Parathyroid adenoma (tissue), 2 donors: Measurements from ENCODE around the gene LSM7.

ENCODE experiments used
- H2AFZ ChIP-seq: fragments of 300-600 bp; sonication (generic); one replicate; pipeline ENCODE4 v1.7.0; 2017; ENCODE audit warnings: antibody characterized with exemption, mild to moderate bottlenecking
- H3K27ac ChIP-seq: fragments of 300-600 bp; sonication (generic); one replicate; pipeline ENCODE4 v1.7.0; 2017
- H3K27me3 ChIP-seq: fragments of 300-600 bp; sonication (generic); one replicate; pipeline ENCODE4 v1.7.0; 2017; ENCODE audit warnings: low read length; ENCODE audit not compliant: control insufficient read depth, insufficient read depth
- H3K36me3 ChIP-seq: fragments of 300-600 bp; sonication (generic); one replicate; pipeline ENCODE4 v1.7.0; 2017; ENCODE audit warnings: low read length; ENCODE audit not compliant: control insufficient read depth, insufficient read depth
- H3K4me1 ChIP-seq: fragments of 300-600 bp; sonication (generic); one replicate; pipeline ENCODE4 v1.7.0; 2017; ENCODE audit warnings: control low read depth
- H3K4me2 ChIP-seq: fragments of 300-600 bp; sonication (generic); one replicate; pipeline ENCODE4 v1.7.0; 2017; ENCODE audit warnings: low read length
- H3K4me3 ChIP-seq: fragments of 300-600 bp; sonication (generic); one replicate; pipeline ENCODE4 v1.7.0; 2017; ENCODE audit warnings: low read depth, low read length
- H3K79me2 ChIP-seq: fragments of 300-600 bp; sonication (generic); one replicate; pipeline ENCODE4 v1.7.0; 2017; ENCODE audit warnings: control low read depth
- H3K9ac ChIP-seq: fragments of 300-600 bp; sonication (generic); one replicate; pipeline ENCODE4 v1.7.0; 2017; ENCODE audit warnings: mild to moderate bottlenecking
- H3K9me3 ChIP-seq: fragments of 300-600 bp; sonication (generic); one replicate; pipeline ENCODE4 v1.7.0; 2017; ENCODE audit warnings: low read length; ENCODE audit not compliant: control insufficient read depth
- TF ChIP-seq, protein P1 (sequence below): fragments of 300-600 bp; sonication (generic); IDR thresholded peaks from one replicate; pipeline ENCODE4 v1.7.0; 2017; ENCODE audit warnings: antibody characterized with exemption, mild to moderate bottlenecking
- donor health status: primary hyperparathyroidism.

The LSM7 gene

DNA sequence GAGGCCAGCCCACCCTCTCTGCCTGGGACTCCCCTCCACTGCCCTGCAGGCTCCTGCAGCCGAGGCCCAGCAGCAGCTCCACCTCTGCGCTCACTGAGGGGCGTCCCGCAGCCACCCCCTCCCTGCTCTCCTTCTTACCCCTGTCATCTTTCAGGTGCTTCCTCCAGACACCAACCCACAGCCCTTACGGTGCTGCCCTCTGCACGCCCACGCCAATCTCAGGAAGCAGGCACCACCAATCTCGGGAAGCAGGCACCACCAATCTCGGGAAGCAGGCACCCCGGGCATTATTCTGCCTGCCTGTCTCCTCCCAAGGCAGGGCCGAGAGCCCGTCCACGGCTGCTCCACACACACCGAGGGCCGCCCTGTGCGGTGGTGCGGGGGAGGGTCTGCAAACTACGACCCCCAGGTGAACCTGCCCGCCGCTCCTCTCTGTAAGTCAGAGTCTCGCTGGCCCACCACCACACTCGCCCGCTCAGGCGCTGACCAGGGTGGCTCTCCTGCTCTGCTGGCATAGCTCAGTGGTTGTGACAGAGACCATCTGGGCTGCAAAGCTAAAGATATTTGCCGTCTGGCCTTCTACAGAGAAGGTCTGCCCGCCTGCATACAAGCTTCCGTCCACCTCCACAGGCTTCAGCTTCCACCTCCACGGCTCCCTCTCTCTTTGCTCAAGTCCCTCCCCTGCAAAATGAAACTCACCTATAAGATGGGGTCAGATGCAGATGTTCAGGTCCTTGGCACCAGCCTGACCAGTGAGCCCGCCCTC, 2.9 kb downstream of the LSM7 start:
- Histone ChIP-seq H3K27me3 (no peaks in the 10 kb centered on the region), H3K4me3 (no peak overlapping the region)
- TF ChIP-seq, protein P1, sequence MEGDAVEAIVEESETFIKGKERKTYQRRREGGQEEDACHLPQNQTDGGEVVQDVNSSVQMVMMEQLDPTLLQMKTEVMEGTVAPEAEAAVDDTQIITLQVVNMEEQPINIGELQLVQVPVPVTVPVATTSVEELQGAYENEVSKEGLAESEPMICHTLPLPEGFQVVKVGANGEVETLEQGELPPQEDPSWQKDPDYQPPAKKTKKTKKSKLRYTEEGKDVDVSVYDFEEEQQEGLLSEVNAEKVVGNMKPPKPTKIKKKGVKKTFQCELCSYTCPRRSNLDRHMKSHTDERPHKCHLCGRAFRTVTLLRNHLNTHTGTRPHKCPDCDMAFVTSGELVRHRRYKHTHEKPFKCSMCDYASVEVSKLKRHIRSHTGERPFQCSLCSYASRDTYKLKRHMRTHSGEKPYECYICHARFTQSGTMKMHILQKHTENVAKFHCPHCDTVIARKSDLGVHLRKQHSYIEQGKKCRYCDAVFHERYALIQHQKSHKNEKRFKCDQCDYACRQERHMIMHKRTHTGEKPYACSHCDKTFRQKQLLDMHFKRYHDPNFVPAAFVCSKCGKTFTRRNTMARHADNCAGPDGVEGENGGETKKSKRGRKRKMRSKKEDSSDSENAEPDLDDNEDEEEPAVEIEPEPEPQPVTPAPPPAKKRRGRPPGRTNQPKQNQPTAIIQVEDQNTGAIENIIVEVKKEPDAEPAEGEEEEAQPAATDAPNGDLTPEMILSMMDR, result no peak

DNA sequence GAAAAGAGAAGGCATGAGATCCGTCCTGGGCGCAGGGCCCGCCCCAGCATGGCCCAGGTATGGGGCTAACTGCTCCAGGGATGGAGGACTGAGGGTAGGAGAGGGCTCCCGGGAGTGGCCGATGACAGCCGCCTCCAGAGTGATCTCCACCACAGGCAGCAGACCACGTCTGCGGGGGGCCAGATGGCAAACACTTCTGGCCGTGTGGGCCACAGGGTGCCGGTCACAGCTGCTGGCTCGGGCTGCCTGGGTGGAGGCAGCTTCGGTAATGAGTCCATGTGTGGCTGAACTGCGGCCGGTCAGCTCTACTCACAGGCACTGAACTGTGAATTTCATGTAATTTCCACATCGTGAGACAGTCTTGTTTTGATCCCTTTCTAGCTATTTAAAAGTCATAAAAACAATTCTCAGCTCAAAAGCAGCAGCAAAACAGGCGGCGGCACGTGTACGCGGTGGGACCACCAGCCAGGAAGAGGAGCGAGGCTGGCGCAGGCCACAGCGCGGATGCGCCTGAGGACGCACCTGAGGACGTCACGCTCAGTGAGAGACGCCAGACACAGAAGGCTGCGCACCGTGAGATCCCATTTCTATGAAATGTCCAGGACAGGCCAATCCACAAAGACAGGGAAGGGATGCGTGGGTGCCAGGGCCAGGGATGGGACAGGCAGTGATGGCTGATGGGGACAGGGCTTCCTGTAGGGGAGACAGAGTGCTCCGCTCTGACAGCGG, 4.0 kb downstream of the LSM7 start:
- no peak overlapping the region for H3K4me3 ChIP-seq
- no peak overlapping the region for H3K9ac ChIP-seq

More for the DNA sequence above, 2.9 kb downstream of the LSM7 start:
- no peaks in the 10 kb centered on the region for H3K36me3 ChIP-seq
- no peaks in the 10 kb centered on the region for H3K9me3 ChIP-seq
- no peak overlapping the region for H3K27ac ChIP-seq
- no peak overlapping the region for H3K9ac ChIP-seq
- peaks cover 22% of the 10 kb centered on the region for H3K79me2 ChIP-seq
- no peak overlapping the region for H3K4me2 ChIP-seq
- no peak overlapping the region for H2AFZ ChIP-seq
- H3K4me1 ChIP-seq, result peaks cover 16% of the 10 kb centered on the region

DNA sequence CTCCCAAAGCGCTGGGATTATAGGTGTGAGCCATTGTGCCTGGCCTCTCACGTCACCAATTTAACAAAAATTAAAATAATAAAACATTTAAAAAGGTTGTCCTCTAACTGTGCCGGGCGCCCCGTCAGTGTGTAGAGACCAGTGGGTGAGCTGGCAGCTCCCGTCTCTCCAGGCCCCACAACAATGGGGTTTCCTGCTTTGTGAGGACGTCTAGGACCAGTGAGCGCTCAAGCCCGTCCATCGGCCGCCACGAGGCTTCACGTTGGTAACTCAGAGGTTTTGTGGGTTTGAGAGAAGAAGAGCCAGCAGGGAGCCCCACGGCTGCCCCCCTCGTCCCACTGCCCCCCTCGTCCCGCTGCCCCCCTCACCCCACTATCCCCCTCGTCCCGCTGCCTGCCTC, 4.7 kb downstream of the LSM7 start:
- TF ChIP-seq, protein P1, result no peak
- Histone ChIP-seq H3K36me3 (no peaks in the 10 kb centered on the region), H3K4me2 (no peak overlapping the region), H3K9me3 (no peaks in the 10 kb centered on the region), H2AFZ (no peak overlapping the region), H3K9ac (no peak overlapping the region), H3K79me2 (peaks cover 4% of the 10 kb centered on the region), H3K27ac (no peak overlapping the region), H3K4me1 (peaks cover 8% of the 10 kb centered on the region), H3K27me3 (no peaks in the 10 kb centered on the region), H3K4me3 (no peak overlapping the region)

More for the DNA sequence above, 4.0 kb downstream of the LSM7 start:
- Histone ChIP-seq H3K36me3 (no peaks in the 10 kb centered on the region), H2AFZ (no peak overlapping the region), H3K9me3 (no peaks in the 10 kb centered on the region), H3K4me2 (no peak overlapping the region), H3K27me3 (no peaks in the 10 kb centered on the region), H3K4me1 (peaks cover 8% of the 10 kb centered on the region), H3K79me2 (peaks cover 11% of the 10 kb centered on the region), H3K27ac (no peak overlapping the region)
- TF ChIP-seq, protein P1, result no peak

DNA sequence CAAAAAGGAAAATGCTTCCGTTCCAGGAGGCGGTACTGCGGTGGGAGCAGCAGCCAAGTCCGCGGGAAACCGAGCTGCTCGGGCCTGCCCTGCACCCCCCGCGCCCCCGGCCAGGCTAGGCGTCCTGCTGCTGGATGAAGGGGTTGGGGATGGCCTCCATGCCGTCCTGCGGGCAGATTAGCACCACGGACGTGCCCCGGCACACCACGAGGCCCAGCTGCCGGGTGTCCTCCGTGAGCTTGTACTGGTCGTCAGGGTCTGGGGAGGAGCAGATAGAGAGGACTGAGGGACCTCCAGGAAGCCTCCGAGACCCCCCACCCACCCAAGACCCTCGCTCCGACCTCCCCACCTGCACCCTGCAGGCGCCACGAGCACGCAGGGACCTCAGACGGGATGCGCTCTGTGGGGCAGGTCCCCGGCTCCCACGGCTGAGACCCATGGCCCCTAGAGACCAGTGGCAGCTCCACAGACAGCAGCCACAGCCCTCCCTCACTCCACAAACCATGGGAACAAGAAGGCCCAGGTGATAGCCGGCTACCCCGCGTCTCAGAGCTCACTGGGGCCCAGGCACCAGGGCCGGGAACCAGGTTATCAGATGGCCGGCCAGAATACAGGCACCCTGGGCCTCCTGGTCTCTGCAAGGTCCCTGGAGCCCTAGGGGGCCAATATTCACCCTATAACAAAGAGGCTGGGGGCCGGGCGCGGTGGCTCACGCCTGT, 6.7 kb downstream of the LSM7 start:
- H3K79me2 ChIP-seq, result no peaks in the 10 kb centered on the region
- H2AFZ ChIP-seq, result no peak overlapping the region
- H3K9ac ChIP-seq, result no peak overlapping the region
- no peaks in the 10 kb centered on the region for H3K27me3 ChIP-seq
- H3K36me3 ChIP-seq, result no peaks in the 10 kb centered on the region
- no peaks in the 10 kb centered on the region for H3K4me1 ChIP-seq
- H3K9me3 ChIP-seq, result no peaks in the 10 kb centered on the region
- TF ChIP-seq, protein P1, result no peak
- H3K4me2 ChIP-seq, result no peak overlapping the region
- no peak overlapping the region for H3K4me3 ChIP-seq
- no peak overlapping the region for H3K27ac ChIP-seq
